Daoy (cell line): ENCODE measurements around the gene MAP2K7. TPM values are rescaled to one million over a fixed set of nuclear protein-coding genes. Genes with fewer than 3 reads are reported as not detected.

ENCODE experiments used
- DNase-seq: peaks from one replicate; pipeline ENCODE4 v3.0.0-alpha.2; 2015; ENCODE audit warnings: low read depth
- total RNA-seq: library from RNA; depleted of rRNA; stranded (reverse); fragments of >200 nt; shearing (Covaris generic); gene quantifications from 2 replicates; pipeline ENCODE4 v1.2.3, GENCODE V29; 2014; rRNA removed

MAP2K7 gene
- total RNA-seq, 1 experiment from 2014 or later, result 8.4 TPM

GRCh38 chr19:7962644-7963268, 59.1 kb downstream of the MAP2K7 start:
- DNase-seq, result no peak

- no peak for DNase-seq
Measured at GRCh38 chr19:7963566-7963965, 59.9 kb downstream of the MAP2K7 start.

Other genes starting within 250 kb of the MAP2K7 start
- not detected in 2 replicates for gene RETN, start 234.8 kb upstream of the MAP2K7 start, total RNA-seq
- gene MCEMP1, start 226.8 kb upstream of the MAP2K7 start, total RNA-seq, result not detected in 2 replicates
- 64.7 and 75.2 TPM in 2 replicates for gene TRAPPC5, start 223.0 kb upstream of the MAP2K7 start, total RNA-seq
- not detected in 2 replicates for gene FCER2, start 201.7 kb upstream of the MAP2K7 start, total RNA-seq
- gene CLEC4G, start 171.8 kb upstream of the MAP2K7 start, total RNA-seq, result not detected in 2 replicates
- gene CD209, start 156.3 kb upstream of the MAP2K7 start, total RNA-seq, result not detected in 2 replicates
- not detected in 2 replicates for gene CLEC4M, start 140.6 kb upstream of the MAP2K7 start, total RNA-seq
- 9.3 and 11.7 TPM in 2 replicates for gene EVI5L, start 73.7 kb upstream of the MAP2K7 start, total RNA-seq
- not detected in 2 replicates for gene PRR36, start 29.5 kb upstream of the MAP2K7 start, total RNA-seq
- gene LRRC8E, start 15.4 kb upstream of the MAP2K7 start, total RNA-seq, result 8.5 and 11.8 TPM in 2 replicates
- gene TGFBR3L, start 11.0 kb downstream of the MAP2K7 start, total RNA-seq, result 7.1 TPM in 1 of 2 replicates, not detected in the other
- gene SNAPC2, start 16.5 kb downstream of the MAP2K7 start, total RNA-seq, result 33.4 and 33.7 TPM in 2 replicates
- gene CTXN1, start 22.3 kb downstream of the MAP2K7 start, total RNA-seq, result 1.2 and 3.8 TPM in 2 replicates
- 74.5 and 105 TPM in 2 replicates for gene TIMM44, start 39.8 kb downstream of the MAP2K7 start, total RNA-seq
- gene ELAVL1, start 101.8 kb downstream of the MAP2K7 start, total RNA-seq, result 38.5 and 45.4 TPM in 2 replicates
- gene CCL25, start 148.9 kb downstream of the MAP2K7 start, total RNA-seq, result not detected in 2 replicates
- not detected in 2 replicates for gene FBN3, start 245.7 kb downstream of the MAP2K7 start, total RNA-seq